AG08396 (cell line): Measurements from ENCODE around the gene GMCL1.
"Not testable (repeated sequence)": the region's sequence is repeated elsewhere in the genome, so short reads cannot be mapped to it uniquely, and the experiment has no call there.

Experiments
- DNase-seq: peaks from one replicate; pipeline ENCODE4 v3.0.0; 2012; ENCODE audit warnings: low spot score, mixed read lengths

The GMCL1 gene, protein sequence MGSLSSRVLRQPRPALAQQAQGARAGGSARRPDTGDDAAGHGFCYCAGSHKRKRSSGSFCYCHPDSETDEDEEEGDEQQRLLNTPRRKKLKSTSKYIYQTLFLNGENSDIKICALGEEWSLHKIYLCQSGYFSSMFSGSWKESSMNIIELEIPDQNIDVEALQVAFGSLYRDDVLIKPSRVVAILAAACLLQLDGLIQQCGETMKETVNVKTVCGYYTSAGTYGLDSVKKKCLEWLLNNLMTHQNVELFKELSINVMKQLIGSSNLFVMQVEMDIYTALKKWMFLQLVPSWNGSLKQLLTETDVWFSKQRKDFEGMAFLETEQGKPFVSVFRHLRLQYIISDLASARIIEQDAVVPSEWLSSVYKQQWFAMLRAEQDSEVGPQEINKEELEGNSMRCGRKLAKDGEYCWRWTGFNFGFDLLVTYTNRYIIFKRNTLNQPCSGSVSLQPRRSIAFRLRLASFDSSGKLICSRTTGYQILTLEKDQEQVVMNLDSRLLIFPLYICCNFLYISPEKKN

DNA sequence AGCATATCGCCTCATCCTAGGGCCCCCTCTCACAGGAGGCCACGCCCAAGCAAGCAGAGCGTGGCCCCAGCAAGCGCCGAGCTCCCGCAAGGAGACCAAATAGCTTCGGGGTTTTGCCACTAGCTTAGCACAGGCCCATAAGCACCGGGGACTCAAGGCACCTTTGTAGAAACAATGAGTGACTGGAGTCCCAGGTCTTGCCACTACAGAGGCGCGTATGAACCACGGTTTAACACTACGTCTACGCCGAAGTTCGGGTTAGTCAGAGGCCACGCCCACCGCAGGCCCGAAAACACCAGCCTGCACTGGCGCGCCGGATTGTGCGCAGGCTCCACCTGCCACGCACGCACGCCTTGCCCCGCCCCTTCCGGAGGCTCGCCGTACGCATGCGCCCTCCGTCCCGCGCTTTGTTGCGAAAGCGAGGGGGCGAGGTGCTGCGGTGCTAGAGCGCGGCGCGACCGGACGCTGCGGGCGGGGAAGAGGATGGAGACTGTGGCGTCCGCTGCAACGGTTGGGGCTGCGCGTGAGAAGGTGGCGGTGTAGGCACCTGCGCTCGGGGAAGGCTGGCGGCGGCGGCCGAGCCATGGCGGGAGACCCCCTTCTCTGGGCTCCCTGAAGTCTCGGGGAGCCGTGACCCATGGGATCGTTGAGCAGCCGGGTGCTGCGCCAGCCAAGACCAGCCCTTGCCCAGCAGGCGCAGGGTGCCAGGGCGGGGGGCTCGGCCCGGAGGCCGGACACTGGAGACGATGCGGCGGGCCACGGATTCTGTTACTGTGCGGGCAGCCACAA, at the start of gene GMCL1:
GMCL1 (plus strand) TSS at position 405 of the 789 bp plus-strand sequence; CDS start at position 638, 233 bp downstream.
- DNase-seq = peak; percentile 97

DNA sequence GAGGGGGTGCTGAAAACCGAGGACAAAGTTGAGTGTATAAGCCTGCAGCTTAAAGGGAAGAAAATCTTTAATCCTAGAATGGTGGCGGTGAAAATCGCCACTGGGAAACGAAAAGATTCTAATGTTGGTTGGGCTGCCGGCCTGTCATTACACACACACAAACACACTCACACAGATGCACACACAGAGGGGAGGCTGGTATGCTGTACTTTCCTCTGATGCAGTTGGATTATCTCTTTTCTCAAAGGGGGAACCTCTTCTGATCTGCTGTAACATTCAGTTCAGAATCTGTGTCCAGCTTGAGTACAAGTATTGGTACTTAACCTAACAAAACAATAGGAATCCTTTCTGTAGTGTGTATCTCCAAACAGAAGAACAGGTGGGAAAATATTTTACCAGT, 48.5 kb upstream of the GMCL1 start:
- no peak for DNase-seq

DNA sequence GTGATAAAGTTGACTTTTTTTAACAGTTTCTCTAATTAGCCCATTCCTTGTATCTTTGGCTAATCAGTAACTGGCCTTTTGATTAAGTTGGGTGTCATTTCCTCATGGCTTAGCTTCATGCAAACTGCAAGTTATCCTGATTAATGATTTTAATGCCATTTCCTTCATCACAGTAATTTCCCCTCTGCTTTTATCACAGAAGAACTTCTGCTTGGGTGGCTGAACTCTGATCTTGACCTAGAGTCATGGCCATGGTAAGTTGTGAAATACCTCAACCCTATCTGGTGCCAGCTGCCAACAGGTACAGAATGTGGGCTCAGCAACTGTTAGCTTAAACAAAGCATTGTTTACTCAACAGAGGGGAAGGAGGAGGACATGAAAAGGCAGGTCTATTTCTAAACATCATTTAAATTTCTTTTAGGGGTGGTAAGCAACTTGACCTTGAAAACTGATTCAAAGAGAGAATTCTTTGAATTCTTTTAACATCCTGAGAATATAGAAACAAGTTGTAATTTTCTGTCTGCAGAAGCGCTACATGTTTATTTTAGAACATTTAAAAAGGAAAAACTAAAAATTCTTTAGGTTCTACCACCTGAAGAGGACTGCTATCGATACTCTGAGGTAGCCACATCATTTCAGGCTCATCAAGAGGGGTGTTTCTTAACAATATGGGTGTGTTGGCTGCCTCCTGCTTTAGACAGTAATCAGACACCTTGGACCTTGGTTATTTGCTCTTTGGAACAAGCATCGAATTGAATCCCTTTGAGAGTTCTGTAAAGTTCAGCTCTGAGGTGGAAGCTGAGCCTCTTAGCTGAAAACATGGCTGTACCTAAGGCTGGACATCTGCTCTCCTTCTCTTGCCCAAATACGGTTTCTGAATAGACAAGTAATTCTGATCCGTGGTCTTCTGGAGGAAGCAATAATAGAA, 47.9 kb upstream of the GMCL1 start:
- no peak for DNase-seq

DNA sequence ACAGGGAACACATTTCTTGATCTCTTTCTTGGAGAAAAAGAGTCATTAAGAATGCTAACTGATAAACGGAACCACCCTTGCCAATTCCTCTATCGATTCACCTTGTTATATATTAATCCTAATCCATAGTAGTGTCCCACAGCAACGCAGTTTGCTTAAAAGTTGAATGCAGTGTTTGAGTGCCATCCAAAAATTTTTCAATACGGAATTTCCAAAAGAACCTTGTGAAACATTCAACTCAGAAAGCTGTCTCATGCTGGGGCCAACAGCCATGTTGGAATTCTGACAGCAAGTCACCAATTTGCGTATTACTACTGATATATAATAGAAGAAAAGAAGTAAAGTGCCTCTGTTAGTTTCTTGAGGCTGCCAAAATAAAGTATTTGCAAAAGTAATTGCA, 45.2 kb upstream of the GMCL1 start:
- no peak for DNase-seq

DNA sequence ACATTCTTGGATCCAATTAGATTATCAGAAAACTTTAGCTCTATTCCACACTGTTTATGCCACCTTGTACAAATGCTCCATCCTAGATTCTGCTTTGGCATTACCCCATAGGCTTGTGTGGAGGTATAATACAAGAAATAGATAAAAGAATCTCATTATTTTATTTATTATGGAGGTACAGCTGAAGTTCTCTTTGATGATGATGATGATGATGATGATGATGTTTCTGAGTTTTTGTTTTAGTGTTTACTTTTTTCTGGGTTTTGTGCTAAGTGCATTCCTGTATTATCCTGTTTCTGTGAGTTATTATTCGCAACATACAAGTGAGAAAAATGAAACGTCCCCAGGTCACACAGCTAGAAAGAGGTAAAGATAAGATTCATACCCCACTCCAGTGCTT, 44.1 kb upstream of the GMCL1 start:
- no peak for DNase-seq

DNA sequence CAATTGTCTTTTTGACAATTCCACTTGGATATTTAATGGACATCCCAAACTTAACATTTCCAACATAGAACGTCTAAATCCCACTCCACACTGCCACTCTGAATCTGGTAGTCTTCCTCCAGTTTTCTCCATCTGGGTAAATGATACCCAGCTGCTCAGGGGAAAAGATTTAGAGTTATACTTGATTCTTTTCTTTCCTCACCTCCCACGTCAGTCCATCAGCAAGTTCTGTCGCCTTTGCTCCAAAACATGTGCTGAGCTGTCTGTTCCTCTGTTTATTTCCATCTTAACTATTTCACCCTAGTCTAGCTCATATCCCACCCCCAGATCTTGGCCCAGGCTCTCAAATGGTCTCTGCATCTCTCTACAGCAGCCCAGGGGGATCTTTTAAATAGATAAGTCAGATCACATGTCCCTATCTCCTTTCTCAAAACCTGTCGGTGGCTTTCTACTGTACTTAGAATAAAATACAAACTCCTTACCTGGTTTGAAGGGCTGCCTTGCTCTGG, 43.4 kb upstream of the GMCL1 start:
- no peak for DNase-seq

DNA sequence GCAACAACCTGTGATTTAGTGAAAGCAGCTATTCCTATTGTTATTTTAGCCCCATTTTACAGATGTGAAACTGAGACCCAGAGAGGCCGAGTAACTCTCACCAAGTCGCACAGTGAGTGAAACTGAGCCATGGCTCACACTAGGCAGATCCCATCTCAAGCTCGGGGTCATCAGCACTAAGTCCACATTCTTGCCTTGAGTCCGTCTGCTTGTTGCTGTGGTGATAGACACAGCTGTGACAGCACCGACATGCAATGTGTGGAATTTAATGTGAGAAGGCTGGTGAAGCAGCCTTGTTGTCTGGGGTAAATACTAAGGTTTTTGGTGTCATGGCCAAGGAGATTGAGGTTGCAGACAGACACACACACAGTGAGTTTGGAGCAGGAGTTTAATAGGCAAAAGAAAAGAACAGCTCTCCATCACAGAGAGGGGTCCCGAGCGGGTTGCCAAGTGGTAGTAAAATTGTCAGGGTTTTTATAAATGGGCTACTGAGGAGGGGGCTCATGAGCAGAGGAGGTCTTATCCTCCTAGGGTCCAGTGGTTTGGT, 40.2 kb upstream of the GMCL1 start:
- DNase-seq = peak; percentile 85

DNA sequence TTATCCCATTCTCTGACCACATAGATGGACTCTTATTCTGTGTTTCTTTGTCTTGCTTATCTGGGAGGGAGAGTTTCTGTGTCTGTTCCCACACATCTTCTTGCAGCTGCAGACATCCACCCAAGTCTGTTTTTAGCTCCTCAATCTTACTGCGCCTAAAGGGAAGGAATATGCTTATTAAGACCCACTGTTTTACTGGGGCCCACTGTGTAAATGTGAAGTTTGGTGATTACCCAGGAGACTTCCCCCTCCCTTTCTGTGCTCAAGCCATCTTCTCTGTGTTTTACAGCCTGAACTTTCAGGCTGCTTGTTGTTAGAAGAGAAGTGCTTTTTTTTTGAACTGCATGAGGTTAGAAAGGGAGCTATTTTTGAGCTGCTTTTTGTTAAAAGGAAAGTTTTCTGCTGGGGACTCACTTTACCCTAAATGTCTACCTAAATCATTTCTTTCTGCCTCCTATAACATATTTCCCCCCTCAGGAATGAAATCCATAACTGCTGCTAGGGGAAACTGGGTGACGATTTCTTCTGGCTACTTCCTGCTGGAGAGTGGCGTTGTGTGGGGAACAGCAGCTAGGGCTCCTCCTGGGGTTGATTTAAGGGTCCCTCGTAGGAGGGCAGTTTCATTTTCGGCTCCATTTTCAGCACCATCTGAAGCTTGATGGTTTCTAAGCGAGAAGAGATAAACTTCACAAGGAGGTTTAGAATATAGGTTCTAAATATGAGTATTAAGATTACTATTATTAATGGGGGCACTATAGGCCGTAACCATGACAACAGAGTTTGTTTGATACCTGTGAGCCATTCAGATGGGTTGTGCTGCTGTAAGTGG, 39.5 kb upstream of the GMCL1 start:
- DNase-seq = no peak

DNA sequence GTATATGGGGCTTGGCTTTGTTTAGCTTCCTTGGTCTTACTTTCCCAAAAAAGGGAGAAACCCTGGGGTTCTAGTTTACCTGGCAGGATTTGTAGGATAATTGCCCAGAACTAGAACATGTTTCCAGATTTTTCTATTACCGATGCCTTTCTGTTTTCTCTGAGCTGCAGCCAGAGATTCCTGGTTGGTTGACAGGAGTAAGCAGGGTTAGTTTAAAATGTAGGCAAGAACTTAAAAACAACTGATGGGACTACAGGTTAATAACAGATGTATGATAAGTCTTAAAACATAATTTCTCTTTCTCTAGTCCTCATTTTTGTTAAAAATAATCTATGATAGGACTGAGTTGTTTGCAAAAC, 38.9 kb upstream of the GMCL1 start:
- no peak for DNase-seq

DNA sequence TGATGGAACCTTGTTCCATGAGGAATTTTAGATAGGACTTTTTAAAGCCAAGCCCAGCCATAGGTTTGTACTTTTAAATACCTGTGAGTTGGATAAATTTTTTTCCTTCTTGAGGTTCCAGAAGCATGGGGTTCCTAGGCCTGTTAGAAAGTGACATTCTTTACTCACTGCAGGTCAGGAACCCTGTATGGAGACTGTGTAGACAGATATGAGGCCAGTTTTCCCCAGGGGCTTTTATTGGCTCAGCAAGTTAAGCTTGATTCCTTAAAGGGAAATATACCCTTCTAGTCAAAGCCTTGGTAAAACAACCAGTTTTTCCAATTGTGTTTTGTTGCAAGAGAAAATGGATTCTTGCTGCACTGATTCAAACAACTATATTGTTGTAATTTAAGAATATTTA, 38.4 kb upstream of the GMCL1 start:
- DNase-seq = no peak

DNA sequence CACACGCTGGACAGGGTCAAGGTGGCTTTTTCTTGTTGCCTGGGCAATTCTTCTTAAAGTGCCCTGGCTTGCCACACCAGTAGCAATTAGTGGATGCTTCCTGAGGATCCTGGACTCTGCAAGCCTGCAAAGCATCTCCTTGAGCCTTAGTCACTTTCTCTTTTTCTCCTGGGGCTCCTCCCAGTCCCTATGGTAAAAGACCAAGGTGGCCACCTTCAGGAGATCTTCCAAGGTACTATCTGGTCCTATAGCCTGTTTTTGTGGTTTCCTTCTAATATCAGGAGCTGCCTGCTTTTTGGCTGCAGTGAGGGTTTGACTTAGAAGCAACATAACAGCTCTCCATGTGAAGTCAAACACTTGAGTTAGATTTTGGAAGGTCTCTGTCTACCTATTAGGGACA, 33.3 kb upstream of the GMCL1 start:
- DNase-seq = no peak

DNA sequence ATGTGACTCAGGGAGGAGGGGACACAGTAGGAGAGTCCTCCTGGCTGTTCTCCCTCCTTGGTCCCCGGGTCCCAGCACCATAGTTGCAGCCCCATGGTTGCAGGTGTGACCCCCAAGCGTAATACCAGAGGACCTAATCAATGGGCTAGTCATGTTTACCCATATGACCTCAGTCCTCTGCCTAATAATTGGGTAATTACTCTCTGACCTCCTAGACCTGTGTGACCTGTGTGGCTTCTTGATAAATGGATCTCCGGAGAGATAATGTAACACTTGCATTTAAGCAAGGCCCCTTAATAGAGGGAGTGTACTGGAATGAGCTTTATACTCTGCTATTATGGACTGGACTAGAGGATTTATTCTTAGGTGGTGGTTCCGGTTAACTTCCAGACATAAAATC, 32.2 kb upstream of the GMCL1 start:
- DNase-seq = no peak

DNA sequence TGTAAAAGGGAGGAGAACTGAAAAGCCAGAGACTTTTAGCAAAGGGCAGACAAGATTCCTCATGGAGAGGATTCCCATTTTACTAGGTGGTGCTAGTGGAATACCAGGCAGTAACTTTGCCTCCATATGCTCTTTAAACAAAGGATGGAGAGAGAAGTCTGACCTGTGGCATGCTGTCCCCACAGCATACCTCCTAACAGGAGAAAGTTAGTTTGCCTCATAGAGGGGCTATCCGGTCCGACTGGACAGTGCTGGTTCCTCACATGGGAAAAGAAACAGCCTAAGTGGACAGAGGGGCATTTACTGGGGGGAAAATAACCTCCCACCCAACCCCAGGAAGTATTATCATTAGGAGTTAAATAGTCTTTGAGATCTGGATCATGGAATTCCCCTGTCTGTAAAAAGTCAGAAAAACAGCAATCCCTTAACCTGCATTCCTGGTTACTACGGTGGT, 31.6 kb upstream of the GMCL1 start:
- no peak for DNase-seq

DNA sequence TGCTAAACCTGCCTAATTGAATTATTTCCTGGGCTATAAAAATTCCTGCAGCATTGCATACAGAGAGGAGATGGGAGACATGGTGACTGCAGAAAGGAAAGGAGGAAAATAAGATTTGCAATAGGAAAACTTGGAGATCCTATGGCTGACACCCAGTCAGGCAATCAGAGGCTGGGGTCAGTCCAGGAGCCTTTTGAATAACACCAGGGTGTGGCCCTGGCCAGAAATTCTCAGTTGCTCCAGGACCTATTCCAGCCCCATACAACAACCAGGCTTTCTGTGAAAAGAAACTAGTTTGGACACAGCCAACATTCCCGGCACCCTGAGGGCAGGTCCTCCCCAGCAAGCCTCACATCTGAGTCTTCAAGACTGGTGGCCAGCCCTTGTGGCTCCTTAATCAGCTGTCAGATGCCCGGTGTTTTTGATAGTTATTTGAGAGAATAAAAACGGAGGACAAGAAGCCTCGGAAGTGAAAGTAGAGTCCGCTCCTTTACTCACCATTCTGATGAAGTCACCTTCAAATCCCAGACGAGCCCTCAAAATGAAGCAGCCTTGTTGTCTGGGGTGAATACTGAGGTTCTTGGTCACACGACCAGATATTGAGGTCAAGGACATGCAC, 31.1 kb upstream of the GMCL1 start:
- DNase-seq = no peak

DNA sequence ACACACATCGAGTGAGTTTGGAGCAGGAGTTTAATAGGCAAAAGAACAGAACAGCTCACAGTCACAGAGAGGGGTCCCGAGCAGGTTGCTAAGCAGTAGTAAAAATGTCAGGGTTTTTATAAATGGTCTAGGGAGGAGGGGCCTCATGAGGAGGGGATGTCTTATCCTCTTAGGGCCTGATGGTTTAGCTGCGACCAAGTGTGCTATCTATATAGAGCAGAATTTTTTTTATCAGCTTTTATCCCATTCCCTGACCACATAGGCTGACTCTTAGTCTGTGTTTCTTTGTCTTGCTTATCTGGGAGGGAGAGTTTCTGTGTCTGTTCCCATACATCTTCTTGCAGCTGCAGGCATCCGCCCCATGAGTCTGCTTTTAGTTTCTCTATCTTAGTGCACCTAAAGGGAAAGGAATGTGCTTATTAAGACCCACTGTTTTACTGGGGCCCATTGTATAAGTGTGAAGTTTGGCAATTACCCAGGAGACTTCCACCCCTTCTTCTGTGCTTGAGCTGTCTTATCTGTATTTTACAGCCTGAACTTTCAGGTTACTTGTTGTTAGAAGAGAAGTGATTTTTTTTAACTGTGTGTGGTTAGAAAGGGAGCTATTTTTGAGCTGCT, 30.4 kb upstream of the GMCL1 start:
- DNase-seq = no peak

DNA sequence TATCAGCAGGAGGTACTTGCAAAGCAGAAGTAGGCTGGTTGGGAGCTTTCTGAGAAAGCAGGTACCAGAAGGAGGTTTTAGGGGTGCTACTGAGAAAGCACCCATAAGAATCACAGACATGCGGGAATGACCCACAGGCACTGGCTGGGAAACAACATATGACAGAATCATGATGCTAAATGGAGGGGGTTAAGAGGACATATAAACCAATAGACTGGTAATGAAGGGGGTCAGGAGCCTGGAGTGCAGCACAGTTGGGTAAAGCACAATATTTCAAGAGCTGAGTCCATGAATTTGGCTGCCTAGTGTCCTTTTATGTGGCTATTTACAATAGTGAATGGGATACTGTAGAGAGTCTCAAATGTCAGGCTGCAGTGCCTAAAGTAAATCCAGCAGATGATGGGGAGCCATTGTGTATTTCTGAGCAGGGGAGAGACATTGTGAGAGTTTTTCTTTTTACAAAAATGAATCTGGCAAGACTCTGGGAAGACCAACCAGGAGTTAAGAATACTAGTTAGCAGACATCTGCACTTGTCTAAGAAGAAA, 27.6 kb upstream of the GMCL1 start:
- DNase-seq = no peak

DNA sequence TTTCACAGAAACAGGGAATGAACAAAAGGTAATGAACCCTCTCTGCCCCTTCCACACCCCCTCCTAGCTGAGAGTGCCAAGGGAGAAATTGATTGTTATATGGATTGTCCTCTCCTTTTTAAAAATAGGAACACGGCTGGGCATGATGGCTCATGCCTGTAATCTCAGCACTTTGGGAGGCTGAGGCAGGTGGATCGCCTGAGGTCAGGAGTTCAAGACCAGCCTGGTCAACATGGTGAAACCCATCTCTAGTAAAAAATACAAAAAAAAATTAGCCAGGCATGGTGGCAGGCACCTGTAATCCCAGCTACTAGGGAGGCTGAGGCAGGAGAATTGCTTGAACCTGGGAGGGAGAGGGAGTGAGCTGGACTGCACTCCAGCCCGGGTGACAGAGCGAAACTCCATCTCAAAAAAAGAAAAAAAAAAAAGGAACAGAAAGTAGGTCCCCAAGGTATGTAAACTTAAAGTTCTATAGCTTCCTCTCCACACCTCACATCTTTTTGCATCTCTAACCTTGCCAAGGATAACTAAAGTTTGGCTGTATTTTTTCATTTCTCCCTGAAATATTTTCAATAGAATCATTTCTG, 26.6 kb upstream of the GMCL1 start:
- not testable (repeated sequence) for DNase-seq

DNA sequence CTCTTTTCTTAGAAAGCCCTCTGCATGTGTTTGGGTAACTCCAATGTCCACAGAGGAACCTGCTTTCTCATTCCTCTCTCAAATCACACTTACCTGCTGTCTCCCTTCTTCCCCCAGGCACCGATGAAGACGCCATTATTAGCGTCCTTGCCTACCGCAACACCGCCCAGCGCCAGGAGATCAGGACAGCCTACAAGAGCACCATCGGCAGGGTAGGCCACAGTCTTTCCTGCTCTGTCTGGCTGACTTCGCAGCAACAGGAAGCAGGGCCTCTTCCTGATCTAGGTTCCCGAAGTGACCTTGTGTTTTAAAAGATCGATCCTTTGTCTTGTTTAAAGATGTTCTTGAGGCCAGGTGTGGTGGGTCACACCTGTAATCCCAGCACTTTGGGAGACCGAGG, 25.0 kb upstream of the GMCL1 start:
- no peak for DNase-seq

DNA sequence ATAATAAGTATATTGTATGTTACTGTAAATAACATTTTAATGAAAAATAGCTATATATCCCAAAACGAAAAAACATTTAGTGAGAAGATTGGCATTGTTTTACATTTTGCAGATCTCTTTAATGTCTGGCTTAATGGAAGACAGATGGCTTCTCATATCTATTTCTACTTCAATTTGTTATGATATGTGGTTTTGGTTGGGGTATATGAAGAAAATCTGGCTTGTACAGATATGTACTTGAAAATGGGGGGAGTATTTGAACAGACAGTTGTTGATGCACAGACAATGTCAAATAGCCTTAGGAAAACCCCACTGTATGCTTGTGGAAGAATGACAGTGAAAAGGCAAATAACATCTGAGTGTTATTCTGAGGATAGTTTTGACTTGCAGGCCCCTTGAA, 23.6 kb upstream of the GMCL1 start:
- DNase-seq = no peak
